Activated B cell treated with CpG ODN at 0.5 μM for 24 hours (primary cell): Measurements from ENCODE around the gene RASGEF1C. TPM values are rescaled to one million over a fixed set of nuclear protein-coding genes. Genes with fewer than 3 reads are reported as not detected.

Experiments
- ATAC-seq: fragments of 200-7000 bp; cut with Tn5 transposase; one replicate; pipeline ENCODE4 v1.10.0; 2021; ENCODE audit warnings: low read depth, mild to moderate bottlenecking, moderate library complexity
- CTCF ChIA-PET: fragments of 350-600 bp; sonication (Branson Sonifier 250); formaldehyde crosslinking; loops from one replicate; lab custom pipeline; 2021; ENCODE audit warnings: antibody characterized with exemption; lab: Charles Lee
- POLR2A ChIA-PET: fragments of 350-600 bp; sonication (Branson Sonifier 250); formaldehyde crosslinking; loops from one replicate; lab custom pipeline; 2021; ENCODE audit warnings: antibody characterized with exemption; lab: Charles Lee
- DNase-seq: peaks from one replicate; pipeline ENCODE4 v3.0.0; 2022
- H3K27ac Mint-ChIP-seq: one replicate; pipeline ENCODE4 v1.8.0; 2020; ENCODE audit warnings: mixed read lengths
- H3K27me3 Mint-ChIP-seq: one replicate; pipeline ENCODE4 v1.8.0; 2021; ENCODE audit warnings: mixed read lengths
- H3K36me3 Mint-ChIP-seq: one replicate; pipeline ENCODE4 v1.8.0; 2021; ENCODE audit warnings: low read depth, mixed read lengths
- H3K4me1 Mint-ChIP-seq: one replicate; pipeline ENCODE4 v1.8.0; 2021; ENCODE audit warnings: mixed read lengths
- H3K4me3 Mint-ChIP-seq: one replicate; pipeline ENCODE4 v1.8.0; 2020; ENCODE audit warnings: mild to moderate bottlenecking, mixed read lengths
- H3K9me3 Mint-ChIP-seq: one replicate; pipeline ENCODE4 v1.8.0; 2020; ENCODE audit warnings: mixed read lengths
- CTCF ChIP-seq: fragments of 200-600 bp; IDR thresholded peaks from one replicate; pipeline ENCODE4 v1.8.0; 2022; ENCODE audit warnings: antibody characterized with exemption, mild to moderate bottlenecking
- intact Hi-C: fragments of 100-400 bp; cut with micrococcal nuclease; formaldehyde crosslinking; loops from one replicate; pipeline ENCODE4 v1.15.1; 2024
- total RNA-seq: library from RNA; stranded (reverse); gene quantifications from 2 replicates; pipeline ENCODE4 v1.2.3, GENCODE V29; 2022

Gene RASGEF1C
- total RNA-seq, 1 donor from 2014 or later, result not detected

- TF ChIP-seq CTCF, result no peak
- ChIA-PET CTCF (no interaction called here), POLR2A (no interaction called here)
- H3K9me3 Mint-ChIP-seq, result no peaks in the 10 kb centered on the region
- H3K4me3 Mint-ChIP-seq, result no peak overlapping the region
- DNase-seq, result no peak
- H3K4me1 Mint-ChIP-seq, result peaks cover 5% of the 10 kb centered on the region
- no peak overlapping the region for H3K27ac Mint-ChIP-seq
- no peaks in the 10 kb centered on the region for H3K36me3 Mint-ChIP-seq
- peaks cover 19% of the 10 kb centered on the region for H3K27me3 Mint-ChIP-seq
- intact Hi-C loops, result no loop called here
- no peak for ATAC-seq
These were observed 123.2 kb downstream of the RASGEF1C start for GRCh38 chr5:180085837-180086236.

- no peak overlapping the region for H3K4me3 Mint-ChIP-seq
- no peaks in the 10 kb centered on the region for H3K36me3 Mint-ChIP-seq
These were observed 124.1 kb downstream of the RASGEF1C start for GRCh38 chr5:180084638-180085561.

GRCh38 chr5:180083529-180084060 lies 125.4 kb downstream of the RASGEF1C start:
- Mint-ChIP-seq H3K36me3 (no peaks in the 10 kb centered on the region), H3K4me1 (peaks cover 4% of the 10 kb centered on the region), H3K9me3 (no peaks in the 10 kb centered on the region), H3K4me3 (no peak overlapping the region), H3K27me3 (peaks cover 39% of the 10 kb centered on the region), H3K27ac (no peak overlapping the region)
- ChIA-PET CTCF (no interaction called here), POLR2A (no interaction called here)
- TF ChIP-seq CTCF, result no peak
- ATAC-seq (no peak), DNase-seq (no peak)
- intact Hi-C loops, result no loop called here

More at GRCh38 chr5:180084638-180085561, 124.1 kb downstream of the RASGEF1C start:
- ChIA-PET CTCF (no interaction called here), POLR2A (no interaction called here)
- Mint-ChIP-seq H3K9me3 (no peaks in the 10 kb centered on the region), H3K27me3 (peaks cover 28% of the 10 kb centered on the region), H3K27ac (no peak overlapping the region), H3K4me1 (peaks cover 4% of the 10 kb centered on the region)
- ATAC-seq (no peak), DNase-seq (no peak)
- intact Hi-C loops, result no loop called here
- no peak for TF ChIP-seq CTCF

GRCh38 chr5:180082633-180083420 lies 126.2 kb downstream of the RASGEF1C start:
- no peak for ATAC-seq
- no peak overlapping the region for H3K27ac Mint-ChIP-seq
- CTCF ChIA-PET, result no interaction called here

More at GRCh38 chr5:180082633-180083420, 126.2 kb downstream of the RASGEF1C start:
- no peak for TF ChIP-seq CTCF
- peaks cover 45% of the 10 kb centered on the region for H3K27me3 Mint-ChIP-seq
- peaks cover 4% of the 10 kb centered on the region for H3K4me1 Mint-ChIP-seq
- DNase-seq, result no peak
- no peak overlapping the region for H3K4me3 Mint-ChIP-seq
- POLR2A ChIA-PET, result no interaction called here
- H3K9me3 Mint-ChIP-seq, result no peaks in the 10 kb centered on the region
- intact Hi-C loops, result no loop called here
- no peaks in the 10 kb centered on the region for H3K36me3 Mint-ChIP-seq
